GM12878 (cell line): ENCODE results near the gene PHF21B.

Experiments used
- CHD1 ChIP-seq: IDR thresholded peaks from 2 replicates; pipeline ENCODE4 v1.6.1; 2012; ENCODE audit warnings: low read depth, low read length, improper control_type of control experiment
- CHD2 ChIP-seq: IDR thresholded peaks from 2 replicates; pipeline ENCODE4 v1.6.1; 2011; ENCODE audit warnings: low read depth, low read length, improper control_type of control experiment, borderline replicate concordance
- CTCF ChIP-seq, 3 experiments: IDR thresholded peaks in 2 of 3; conservative IDR thresholded peaks in 1 of 3; 2 replicates each; pipeline ENCODE4 v1.5.1; 2011; ENCODE audit warnings: low read depth in 3 of 3, low read length in 3 of 3, mild to moderate bottlenecking in 3 of 3, control low read depth in 2 of 3, moderate library complexity in 2 of 3, inconsistent platforms in 1 of 3, mixed read lengths in 1 of 3; ENCODE audit not compliant: control insufficient read depth in 2 of 3, insufficient read depth in 1 of 3; ENCODE audit errors: extremely low read depth in 1 of 3
- EZH2 ChIP-seq: IDR thresholded peaks from 2 replicates; pipeline ENCODE4 v1.6.1; 2012; ENCODE audit warnings: low read depth, mild to moderate bottlenecking, control low read depth, inconsistent platforms, low read length, borderline replicate concordance; ENCODE audit not compliant: control insufficient read depth
- MXI1 ChIP-seq: fragments of 150-350 bp; IDR thresholded peaks from 2 replicates; pipeline ENCODE4 v1.6.1; 2011; ENCODE audit warnings: low read depth, mild to moderate bottlenecking, inconsistent platforms, low read length, improper control_type of control experiment
- POLR2A ChIP-seq: IDR thresholded peaks from 2 replicates; pipeline ENCODE4 v1.6.1; 2011; ENCODE audit warnings: low read depth, mild to moderate bottlenecking, low read length
- RAD21 ChIP-seq: IDR thresholded peaks from 2 replicates; pipeline ENCODE4 v1.6.1; 2011; ENCODE audit warnings: mild to moderate bottlenecking, low read depth, low read length, moderate library complexity; ENCODE audit not compliant: insufficient read depth
- RFX5 ChIP-seq: IDR thresholded peaks from 2 replicates; pipeline ENCODE4 v1.6.1; 2011; ENCODE audit warnings: low read depth, low read length, improper control_type of control experiment
- SREBF1 ChIP-seq: IDR thresholded peaks from 2 replicates; pipeline ENCODE4 v1.6.1; 2012; ENCODE audit warnings: mild to moderate bottlenecking, low read length
- STAT1 ChIP-seq: fragments of 450-650 bp; conservative IDR thresholded peaks from 2 replicates; pipeline ENCODE4 v1.6.1; 2014; ENCODE audit warnings: antibody characterized with exemption, mild to moderate bottlenecking
- TAF1 ChIP-seq: IDR thresholded peaks from 2 replicates; pipeline ENCODE4 v1.6.1; 2011; ENCODE audit warnings: mild to moderate bottlenecking, low read depth, low read length, borderline replicate concordance
- TBL1XR1 ChIP-seq: IDR thresholded peaks from 2 replicates; pipeline ENCODE4 v1.6.1; 2012; ENCODE audit warnings: low read depth, low read length, improper control_type of control experiment
- USF1 ChIP-seq: IDR thresholded peaks from 2 replicates; pipeline ENCODE4 v1.6.1; 2011; ENCODE audit warnings: borderline replicate concordance, low read depth, mild to moderate bottlenecking, moderate library complexity, mixed read lengths, low read length; ENCODE audit not compliant: insufficient read depth; ENCODE audit errors: extremely low read length
- ZBTB33 ChIP-seq: fragments of 450-650 bp; IDR thresholded peaks from 2 replicates; pipeline ENCODE4 v1.6.1; 2017; ENCODE audit warnings: mild to moderate bottlenecking

- no peak for TF ChIP-seq ZBTB33
- TF ChIP-seq POLR2A, result no peak
- no peak for TF ChIP-seq EZH2
- no peak for TF ChIP-seq CTCF (IDR thresholded peaks at IDR 0.05 in 2 of 3, conservative IDR thresholded peaks at IDR 0.05 in 1 of 3; ENCODE audit: control insufficient read depth in 2 of 3, extremely low read depth in 1 of 3, insufficient read depth in 1 of 3, low read depth in 3 of 3, low read length in 3 of 3)
- no peak for TF ChIP-seq MXI1
- TF ChIP-seq SREBF1, result no peak
- no peak for TF ChIP-seq RFX5
- TF ChIP-seq TAF1, result no peak
- TF ChIP-seq TBL1XR1, result no peak
- no peak for TF ChIP-seq RAD21
- no peak for TF ChIP-seq CHD2
- no peak for TF ChIP-seq STAT1
- no peak for TF ChIP-seq USF1
- TF ChIP-seq CHD1, result no peak
Measured at GRCh38 chr22:44925465-44926123, 84.2 kb downstream of the PHF21B start.
